ENCODE measurements around the gene TTC33.

- no peak for TF ChIP-seq CTCF (conservative IDR thresholded peaks at IDR 0.05; ENCODE audit: low read length)
- TF ChIP-seq EZH2phosphoT487 (IDR thresholded peaks at IDR 0.05; ENCODE audit: borderline replicate concordance) = no peak
Observed at GRCh38 chr5:40738502-40738901, 17.3 kb downstream of the TTC33 start.
